GM18511 (cell line): Measurements from ENCODE around the gene PCOLCE2.
"Not testable (repeated sequence)": the region's sequence is repeated elsewhere in the genome, so short reads cannot be mapped to it uniquely, and the experiment has no call there.

ENCODE experiments used
- ATAC-seq: cut with Tn5 transposase; IDR thresholded peaks from one replicate; pipeline ENCODE4 v1.9.1; 2021; ENCODE audit warnings: mild to moderate bottlenecking, moderate library complexity; ENCODE audit not compliant: unreplicated experiment

Gene PCOLCE2

GRCh38 chr3:142902356-142902755 is 13.5 kb upstream of the PCOLCE2 start:
- no peak for ATAC-seq

DNA sequence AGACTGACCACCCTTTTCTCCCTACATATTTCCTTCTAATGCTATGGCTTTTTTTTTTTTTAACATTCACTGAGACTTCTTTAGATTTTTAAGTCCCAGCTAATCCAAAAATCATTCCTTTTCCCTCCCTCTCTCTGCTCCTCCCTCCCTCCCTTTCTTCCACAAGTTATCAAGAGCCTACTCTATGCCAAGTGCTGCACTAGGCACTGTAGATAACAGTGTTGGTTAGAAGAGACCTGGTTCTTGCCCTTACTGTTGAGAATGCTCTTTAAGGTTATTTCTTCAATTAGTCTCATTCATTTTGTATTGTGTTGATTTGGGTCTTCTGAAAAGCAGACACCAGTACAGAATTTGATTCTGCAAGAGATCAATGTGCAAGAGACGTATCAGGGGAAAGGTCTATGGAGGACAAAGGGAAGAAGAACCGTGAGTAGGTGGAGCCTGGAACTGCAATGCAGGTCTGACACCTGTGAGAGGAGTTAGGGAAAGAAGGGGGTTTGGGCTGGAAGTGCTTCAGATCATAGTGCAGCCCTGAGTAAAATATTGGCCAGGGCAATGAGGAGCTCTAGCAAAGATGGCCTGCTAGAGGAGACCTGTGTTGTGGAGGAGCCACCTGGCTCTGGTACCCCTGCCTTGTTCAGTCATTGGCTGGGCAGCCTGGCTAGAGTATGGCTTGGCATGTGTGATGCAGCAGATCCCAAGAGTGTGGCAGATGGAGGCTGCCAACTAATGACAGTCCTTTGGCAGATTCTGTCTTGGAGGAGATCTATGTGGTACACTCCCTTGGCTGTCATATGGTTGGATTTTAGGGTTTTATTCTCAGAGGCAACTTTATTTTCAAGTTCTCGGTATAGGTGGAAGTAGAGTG is 9.7 kb upstream of the PCOLCE2 start:
- ATAC-seq: no peak

- no peak for ATAC-seq
Measured at GRCh38 chr3:142897807-142898206, 8.9 kb upstream of the PCOLCE2 start.

GRCh38 chr3:142896996-142897395 is 8.1 kb upstream of the PCOLCE2 start:
- no peak for ATAC-seq

DNA sequence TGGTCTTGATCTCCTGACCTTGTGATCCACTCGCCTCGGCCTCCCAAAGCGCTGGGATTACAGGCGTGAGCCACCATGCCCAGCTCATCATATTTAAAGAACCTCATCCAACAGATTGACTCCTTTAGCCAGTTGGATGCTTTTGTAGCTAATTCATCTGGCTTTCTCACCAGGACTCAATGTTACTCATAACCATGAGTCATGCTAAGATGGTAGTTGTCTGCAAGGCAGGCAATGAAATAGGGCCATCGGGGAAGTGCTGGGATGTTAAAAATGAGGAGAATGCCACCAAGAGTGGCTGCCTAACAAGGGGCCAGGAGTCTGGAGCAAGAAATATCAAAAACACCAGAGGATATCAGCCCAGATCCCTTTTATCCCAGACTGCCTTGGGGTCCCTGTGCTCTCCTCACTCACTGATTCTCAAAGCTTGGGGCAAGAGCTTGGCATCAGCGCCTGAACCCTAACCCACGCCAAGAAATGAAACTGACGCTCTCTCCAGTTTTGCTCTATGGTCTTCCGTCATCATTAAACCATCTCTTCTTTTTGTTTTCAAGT is 7.4 kb upstream of the PCOLCE2 start:
- ATAC-seq: no peak

DNA sequence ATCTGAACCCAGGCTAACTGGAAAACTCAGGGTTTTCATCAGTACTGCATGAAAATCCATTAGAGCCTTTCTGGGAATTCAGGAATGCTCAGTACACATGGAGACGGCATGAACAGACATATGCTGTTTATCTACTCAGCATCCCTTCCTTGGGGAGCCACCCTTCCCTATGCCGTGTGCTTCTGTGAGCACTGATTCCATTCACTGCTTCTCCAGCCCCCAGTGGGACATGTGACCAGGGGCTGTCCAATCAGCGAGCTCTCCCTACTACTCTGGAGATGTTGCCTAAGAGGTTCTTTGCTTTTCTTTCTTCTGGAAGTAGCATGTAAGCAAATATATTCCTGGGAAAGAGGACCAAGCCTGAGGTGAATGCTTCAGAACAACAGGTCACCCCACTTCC is 5.6 kb upstream of the PCOLCE2 start:
- ATAC-seq: no peak

GRCh38 chr3:142892714-142893113 is 3.8 kb upstream of the PCOLCE2 start:
- no peak for ATAC-seq

DNA sequence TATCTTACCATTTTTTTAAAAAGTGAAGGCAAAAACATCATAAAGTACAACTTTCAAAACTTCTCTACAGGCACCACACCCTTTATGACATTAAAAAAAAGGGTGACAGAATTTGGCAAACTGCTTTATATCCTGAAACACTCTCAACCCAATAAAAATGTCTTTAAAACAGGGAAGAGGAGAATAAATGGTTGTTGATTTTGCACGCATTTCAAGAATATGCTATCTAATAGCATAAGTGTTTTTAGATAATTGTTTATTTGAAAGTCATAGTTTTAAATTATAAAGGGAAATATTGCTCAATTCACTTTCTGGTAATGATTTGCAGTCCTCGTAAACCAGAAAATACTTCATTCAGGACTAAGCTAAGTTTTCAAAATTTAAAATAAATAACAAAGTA is 1.7 kb upstream of the PCOLCE2 start:
- no peak for ATAC-seq

DNA sequence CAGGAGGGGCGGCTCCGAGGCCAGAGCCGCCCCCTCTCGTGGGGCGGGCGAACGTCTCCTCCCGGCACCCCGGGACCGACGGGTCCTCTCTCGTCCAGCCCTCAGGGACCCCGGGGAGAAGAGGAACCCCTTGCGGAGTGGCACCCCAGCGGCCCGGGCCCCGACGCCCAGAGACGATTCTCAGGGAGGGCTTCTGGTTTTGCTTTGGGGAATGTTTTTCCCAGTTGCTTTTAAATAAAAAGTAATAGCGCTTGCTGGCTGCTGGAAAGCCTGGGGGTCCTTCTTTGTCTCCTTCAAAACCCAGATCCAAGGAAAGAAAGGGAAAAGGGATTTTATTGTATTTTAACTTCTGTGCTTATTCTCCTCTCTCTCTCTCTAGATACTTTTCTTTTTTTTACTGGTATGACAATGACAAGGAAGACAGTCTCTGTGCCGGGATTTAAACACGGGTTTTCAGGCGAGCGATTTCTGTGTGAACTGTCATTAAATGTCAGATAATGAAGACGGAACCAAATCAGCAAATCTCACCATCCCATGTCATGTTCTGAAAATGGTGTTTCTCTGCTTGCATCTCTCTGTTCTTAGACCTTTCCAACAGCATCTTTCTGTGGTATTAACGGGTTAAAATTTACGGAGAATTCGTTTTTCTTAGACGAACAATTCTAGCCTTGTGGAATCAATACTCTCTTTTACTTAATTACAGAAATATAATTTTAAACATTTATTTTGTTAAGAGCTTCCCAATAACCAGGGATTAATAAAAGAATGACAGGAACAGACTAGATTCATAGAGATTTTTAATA is 530 bp upstream of the PCOLCE2 start:
- ATAC-seq: no peak

GRCh38 chr3:142888099-142888480 is 793 bp downstream of the PCOLCE2 start:
- ATAC-seq: no peak

DNA sequence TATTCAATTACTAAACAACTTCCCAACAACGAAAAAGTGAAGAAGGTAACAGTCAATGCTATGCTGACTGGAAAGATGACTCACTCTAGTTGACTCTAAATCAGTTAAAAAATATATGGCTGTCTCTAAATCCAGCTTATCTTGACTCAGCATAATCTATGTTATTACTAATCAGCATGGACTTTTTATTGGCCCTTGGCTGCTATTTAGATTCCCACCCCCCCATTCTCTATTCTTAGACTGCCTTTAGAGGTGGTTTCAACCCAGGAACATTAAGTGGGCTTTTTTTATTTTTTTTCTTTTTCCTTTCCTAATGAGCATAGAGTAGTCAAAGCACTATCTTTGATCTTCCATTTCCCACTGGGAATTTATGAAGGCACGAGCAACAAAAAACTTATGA is 1.9 kb downstream of the PCOLCE2 start:
- no peak for ATAC-seq

- no peak for ATAC-seq
Measured at GRCh38 chr3:142886021-142886420, 2.9 kb downstream of the PCOLCE2 start.

DNA sequence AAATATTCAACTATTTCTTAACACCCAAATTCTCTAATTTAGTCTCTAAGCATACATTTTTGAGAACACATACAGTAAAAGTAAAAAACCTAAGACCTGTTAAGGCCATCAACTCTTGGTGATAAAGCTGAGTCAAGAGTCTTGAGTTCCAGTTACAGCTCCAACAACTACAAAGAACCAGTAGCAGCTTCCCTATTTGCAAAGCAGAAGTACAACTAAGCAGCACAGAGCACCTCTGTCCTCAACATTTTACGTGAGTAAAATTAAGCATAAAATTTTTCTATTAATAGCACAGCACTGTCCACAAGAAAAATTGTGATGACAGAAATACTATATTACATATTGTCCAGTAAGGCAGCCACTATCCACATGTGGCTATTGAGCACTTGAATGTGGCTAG is 4.4 kb downstream of the PCOLCE2 start:
- ATAC-seq: no peak

- not testable (repeated sequence) for ATAC-seq
Measured at GRCh38 chr3:142883534-142883933, 5.3 kb downstream of the PCOLCE2 start.

GRCh38 chr3:142881445-142882224 is 7.2 kb downstream of the PCOLCE2 start:
- ATAC-seq: no peak

- no peak for ATAC-seq
Measured at GRCh38 chr3:142878649-142879300, 10.1 kb downstream of the PCOLCE2 start.

- no peak for ATAC-seq
Measured at GRCh38 chr3:142876417-142876816, 12.5 kb downstream of the PCOLCE2 start.

- no peak for ATAC-seq
Measured at GRCh38 chr3:142875583-142876207, 13.2 kb downstream of the PCOLCE2 start.

DNA sequence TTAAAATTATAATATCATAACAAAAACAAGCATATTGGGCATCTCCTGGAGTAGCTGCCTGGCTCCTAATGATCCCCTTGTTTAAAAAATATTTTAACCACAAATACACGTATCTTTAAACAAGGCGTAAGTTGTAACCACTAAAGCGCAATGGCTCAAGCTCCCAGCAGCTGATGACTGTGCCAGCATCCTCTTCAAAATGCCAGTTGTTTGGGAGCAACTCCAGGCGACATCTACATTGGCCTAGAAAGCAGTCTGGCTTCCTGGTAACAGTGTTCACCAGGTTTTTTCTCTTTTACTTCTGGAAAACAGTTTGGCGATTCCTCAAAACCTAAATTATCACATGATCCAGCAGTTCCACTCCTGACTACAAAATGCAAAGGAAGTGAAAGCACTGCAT is 13.8 kb downstream of the PCOLCE2 start:
- no peak for ATAC-seq

DNA sequence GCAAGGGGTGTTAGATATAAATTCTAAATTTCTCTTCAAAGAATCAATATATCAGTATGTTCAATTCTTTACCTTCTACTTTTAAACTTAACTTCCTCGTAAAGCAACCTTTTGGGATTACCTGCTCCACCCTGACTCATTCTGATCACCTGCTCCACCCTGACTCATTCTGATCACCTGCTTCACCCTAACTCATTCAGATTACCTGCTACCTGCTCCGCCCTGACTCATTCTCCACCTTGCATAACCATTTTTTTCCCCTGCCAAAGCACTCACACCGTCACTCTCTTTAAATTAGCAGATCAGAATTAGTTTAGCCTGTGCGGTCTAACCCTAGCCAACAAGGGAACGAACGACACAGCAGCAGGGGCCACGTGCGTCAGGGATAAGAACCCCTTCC is 20.5 kb downstream of the PCOLCE2 start:
- ATAC-seq: not testable (repeated sequence)
